Esophagus muscularis mucosa (tissue), 4 donors: ENCODE measurements around the gene FYCO1.

Experiments used
- EP300 ChIP-seq: sonication (generic); formaldehyde crosslinking; IDR thresholded peaks from one replicate; pipeline ENCODE4 v1.6.1; 2017; ENCODE audit warnings: antibody characterized with exemption
- POLR2A ChIP-seq: fragments of 450-650 bp; IDR thresholded peaks from one replicate; pipeline ENCODE4 v1.6.1; 2017; ENCODE audit warnings: antibody characterized with exemption, moderate library complexity, mild to moderate bottlenecking, low read depth
- TF ChIP-seq, protein P1 (sequence below), 3 experiments: fragments of 200-600 bp in 2 of 3; fragments of 450-650 bp in 1 of 3; sonication (generic) in 2 of 3; IDR thresholded peaks; one replicate each; pipeline ENCODE4 v1.5.1; 2017 to 2019; ENCODE audit warnings: antibody characterized with exemption in 3 of 3, mild to moderate bottlenecking in 2 of 3, moderate library complexity in 1 of 3

DNA sequence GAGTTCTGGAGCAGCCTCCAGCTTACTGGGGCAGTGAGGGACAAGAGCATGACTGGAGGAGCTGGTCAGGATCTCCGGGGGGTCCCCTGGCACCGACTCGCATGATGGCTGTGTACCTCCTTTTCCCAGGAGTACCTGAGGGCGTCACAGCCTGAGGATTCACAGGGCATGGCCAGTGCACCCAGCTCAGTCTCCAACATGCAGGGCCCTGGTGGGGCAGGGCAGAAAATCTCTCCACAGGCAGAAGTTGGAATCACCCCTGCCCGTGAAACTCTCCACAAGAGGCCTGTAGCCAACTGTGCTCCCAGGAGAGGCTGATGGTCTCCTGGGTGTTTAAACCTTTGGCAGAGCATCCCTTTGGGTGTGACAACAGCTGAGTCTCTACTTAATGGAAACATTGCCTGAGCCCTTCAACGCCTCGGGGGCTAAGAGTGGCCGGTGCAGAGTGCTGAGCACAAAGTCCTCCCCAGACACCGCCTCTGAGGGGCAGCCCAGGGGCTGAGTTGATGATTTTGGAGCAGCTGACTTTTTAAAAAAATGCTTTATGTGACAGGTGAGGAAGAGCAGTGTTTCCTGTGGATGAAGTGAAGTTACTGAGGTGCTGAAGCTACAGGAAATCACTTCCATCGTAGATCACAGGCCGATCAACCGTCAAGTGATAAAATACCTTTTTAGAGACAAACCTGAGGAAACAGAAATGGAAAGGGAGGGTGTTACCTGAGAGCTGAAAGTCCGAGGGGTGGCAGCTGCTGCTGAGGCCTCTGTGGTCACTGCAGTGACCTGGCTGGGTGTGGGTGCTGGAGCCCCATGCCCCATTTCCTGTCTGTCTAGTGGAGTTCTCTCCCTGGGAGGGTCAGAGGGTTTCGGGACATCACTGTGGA lies 74.2 kb downstream of the FYCO1 start:
- TF ChIP-seq POLR2A (no peak), EP300 (no peak)
- TF ChIP-seq, protein P1, sequence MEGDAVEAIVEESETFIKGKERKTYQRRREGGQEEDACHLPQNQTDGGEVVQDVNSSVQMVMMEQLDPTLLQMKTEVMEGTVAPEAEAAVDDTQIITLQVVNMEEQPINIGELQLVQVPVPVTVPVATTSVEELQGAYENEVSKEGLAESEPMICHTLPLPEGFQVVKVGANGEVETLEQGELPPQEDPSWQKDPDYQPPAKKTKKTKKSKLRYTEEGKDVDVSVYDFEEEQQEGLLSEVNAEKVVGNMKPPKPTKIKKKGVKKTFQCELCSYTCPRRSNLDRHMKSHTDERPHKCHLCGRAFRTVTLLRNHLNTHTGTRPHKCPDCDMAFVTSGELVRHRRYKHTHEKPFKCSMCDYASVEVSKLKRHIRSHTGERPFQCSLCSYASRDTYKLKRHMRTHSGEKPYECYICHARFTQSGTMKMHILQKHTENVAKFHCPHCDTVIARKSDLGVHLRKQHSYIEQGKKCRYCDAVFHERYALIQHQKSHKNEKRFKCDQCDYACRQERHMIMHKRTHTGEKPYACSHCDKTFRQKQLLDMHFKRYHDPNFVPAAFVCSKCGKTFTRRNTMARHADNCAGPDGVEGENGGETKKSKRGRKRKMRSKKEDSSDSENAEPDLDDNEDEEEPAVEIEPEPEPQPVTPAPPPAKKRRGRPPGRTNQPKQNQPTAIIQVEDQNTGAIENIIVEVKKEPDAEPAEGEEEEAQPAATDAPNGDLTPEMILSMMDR (IDR thresholded peaks at IDR 0.05): no peak
